HG03280 (cell line): ENCODE measurements around the gene SCAMP2.

Experiments used
- ATAC-seq: cut with Tn5 transposase; IDR thresholded peaks from one replicate; pipeline ENCODE4 v1.9.1; 2021; ENCODE audit warnings: mild to moderate bottlenecking, moderate library complexity; ENCODE audit not compliant: unreplicated experiment

The SCAMP2 gene

DNA sequence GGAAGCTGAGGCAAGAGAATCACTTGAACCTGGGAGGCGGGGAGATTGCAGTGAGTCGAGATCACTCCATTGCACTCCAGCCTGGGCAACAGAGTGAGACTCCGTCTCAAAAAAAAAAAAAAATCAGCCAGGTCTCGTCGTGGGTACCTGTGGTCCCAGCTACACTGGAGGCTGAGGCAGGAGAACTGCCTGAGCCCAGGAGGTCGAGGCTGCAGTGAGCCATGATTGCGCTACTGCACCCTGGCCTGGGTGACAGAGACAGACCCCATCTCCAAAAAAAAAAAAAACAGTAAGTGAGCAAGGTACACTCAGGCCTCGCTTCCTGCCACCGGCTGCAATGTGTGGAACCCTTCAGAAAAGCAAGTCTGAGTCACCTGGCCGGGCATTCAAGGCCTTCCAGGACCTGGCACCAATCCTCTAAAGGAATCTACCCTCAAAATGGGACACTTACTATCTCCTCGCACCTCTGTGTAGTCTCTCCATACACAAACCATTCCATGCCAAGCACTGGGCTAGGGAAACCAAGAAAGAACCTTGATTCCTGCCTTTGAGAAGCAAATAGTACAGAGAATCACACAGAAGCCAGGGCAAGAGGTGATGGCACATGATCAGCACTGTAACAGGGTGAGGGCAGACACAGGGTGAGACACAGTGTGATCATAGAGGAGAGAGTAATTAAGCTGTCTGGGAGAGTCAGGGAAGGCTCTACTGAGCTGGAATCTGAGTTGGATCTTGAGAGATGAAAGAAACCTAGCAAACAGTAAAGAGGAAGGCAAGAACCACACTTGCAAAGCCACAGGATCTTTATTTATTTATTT is 9.7 kb downstream of the SCAMP2 start:
- ATAC-seq, result no peak

DNA sequence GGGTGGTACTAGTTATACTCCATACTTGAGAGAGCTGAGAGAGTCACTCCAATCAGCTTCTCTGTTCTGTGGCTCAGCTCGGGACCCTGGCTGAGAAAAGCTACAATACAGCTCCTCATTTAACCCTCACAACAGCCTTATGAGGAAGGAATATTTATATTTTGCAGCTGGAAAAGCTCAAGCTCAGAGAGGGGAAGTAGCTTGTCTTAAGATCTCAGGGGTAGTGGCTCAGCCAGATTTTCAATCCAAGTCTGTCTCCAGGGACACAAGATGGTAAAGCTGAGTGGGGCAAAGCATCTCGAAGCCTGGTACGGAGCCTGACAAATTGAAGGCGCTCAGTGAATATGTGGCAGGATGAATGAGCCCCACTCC is 14.8 kb downstream of the SCAMP2 start:
- ATAC-seq, result no peak

DNA sequence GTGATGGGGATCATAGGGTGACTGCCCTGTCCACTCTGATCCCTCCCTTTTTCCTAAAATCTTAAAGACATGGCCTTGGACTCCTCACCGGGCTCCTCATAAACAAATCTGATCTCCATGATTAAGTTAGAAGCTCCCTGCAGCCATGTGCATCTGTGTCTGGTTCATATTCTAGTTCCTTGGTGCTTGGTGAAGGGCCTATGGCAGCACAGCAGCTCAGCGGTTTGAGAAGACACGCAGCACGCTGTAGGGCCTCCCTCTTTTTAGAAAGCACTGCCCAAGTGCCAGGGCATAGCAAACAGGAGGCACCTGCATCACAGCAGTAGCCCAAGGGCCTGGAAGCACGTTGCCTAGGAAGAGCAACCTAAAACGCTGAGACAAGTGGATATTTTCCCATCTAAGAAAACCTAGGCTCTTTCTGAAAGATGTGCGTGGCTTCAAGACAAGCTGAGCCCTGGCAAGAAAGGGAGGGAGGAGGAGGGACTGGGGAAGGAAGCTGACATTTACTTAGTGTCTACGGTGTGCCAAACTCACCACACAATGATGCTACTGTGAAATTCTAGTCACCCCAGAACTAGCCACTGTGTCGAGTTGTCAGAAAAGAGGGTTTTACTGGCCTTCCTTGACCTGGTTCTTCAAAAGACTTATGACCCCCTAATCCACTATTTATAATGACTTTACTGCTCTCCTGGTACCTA is 15.3 kb downstream of the SCAMP2 start:
- peak; percentile 21 for ATAC-seq

DNA sequence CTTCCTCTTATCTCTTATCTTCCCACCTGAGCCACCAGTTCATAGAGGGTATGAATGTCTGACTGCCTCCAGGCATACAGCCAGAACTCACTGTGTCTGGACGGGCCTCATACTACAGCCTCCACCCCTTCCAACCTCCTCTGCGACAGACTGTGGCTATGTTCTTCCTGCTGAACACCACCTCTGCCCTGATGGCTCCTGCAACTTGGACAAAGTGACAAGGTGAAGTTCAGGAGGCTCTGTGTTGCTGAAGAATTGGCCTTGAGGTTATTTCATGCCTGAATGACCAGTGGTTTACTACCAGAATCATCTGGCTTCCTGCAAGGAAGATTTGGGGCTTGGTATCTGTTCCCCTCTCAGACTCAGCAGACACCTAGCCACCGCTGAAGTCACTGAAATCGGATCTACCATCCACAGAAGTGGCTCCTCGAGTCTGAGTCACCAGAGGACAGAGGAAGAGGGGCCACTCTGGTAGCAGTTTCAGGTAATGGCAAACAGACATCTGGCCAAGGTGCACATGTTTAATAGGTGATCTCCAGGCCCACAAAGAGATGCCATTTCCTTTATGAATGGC is 16.0 kb downstream of the SCAMP2 start:
- ATAC-seq, result peak; percentile 65

DNA sequence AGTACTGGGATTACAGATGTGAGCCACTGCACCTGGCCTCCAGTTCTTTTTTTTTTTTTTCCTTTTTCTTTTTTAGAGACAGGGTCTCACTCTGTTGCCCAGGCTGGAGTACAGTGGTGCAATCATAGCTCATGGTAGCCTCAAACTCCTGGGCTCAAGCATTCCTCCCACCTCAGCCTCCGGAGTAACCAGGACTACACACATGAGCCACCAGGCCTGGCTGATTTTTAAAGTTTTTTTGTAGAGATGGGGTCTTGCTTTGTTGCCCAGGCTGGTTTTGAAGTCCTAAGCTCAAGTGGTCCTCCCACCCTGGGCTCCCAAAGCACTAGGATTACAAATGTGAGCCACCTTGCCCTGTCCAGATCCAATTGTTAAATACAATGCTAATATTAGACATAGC is 16.6 kb downstream of the SCAMP2 start:
- no peak for ATAC-seq

DNA sequence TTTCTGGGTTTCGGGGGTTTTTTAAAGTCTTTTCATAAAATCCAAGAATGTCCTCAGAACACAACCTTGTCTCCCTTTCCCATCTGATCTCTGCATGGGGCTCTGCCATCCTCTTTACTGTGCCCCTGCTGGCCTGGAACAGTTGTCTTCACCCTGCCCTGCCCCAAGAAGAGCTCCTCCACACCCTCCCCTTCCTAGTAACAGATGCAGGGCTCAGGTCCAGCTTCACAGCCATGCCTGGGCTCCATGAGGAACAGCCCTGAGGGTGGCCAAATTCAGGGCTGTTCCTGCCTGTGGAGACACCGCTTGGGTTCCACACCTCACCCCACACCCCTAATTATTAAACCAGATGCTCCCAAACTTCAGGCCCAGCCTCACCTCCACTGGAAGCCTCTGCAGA is 17.3 kb downstream of the SCAMP2 start:
- no peak for ATAC-seq

DNA sequence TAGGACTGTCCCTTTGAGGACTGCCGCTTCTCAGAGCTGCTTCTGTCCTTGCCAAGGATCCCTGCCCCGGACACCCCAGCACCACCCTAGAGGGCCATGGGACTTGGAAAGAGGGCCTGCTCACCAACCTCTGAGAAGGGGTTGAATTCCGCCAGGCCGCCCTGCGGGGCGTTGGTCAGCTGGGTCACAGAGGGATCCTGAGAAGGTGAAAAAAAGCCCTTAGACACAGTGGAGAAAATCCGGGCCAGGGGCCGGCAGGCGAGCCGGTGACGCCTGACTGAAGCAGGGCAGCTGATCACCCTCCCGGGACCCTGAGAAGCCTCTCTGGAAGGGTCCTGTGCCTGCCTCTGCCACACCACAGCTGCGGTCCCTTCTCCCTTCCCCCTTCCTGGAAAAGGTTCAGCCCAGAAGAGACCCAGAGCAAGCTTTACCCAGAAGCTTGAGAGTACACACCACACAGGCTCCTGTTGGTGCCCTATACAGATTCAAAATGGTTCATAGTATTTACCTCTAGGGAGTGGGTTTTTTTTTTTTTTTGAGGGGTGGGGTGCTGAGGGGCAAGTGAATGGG is 18.6 kb downstream of the SCAMP2 start:
- no peak for ATAC-seq

DNA sequence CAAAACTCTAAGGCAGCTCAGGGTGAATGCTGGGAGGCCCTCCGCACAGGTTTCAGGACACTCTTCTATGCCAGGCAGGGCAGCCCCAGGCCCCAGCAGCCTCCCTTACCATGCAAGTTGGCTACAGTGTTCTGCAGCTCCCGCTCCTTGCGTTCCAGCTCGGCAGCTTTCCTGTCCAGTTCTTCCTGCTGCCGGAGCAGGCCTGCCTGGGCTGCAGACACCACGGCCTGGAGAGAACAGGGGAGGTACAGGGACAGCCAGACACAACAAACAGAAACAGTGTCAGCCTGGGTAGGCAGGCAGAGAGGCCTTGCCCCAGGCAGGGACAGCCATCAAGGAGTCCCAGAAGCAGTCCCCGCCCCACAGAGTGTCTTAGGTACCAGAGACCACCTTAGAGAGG is 21.2 kb downstream of the SCAMP2 start:
- no peak for ATAC-seq

DNA sequence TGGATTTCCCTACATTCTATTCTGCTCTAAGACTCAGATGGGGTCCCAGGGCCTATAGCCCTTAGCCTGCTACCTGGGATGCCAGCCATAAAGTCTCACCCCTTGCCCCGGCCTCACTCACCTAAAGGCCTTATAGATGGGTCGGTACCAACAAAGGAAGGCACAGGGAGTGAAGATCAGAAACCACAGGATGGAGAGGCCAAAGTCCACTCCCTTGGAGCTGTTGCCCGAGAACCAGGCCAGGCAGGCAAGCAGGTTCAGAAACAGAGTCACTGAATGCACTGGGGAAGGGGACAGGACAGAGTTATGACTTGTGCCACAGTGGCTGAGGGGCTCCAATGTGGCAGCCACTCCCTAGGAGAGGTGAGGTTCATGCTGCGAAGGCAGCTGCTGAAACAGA is 22.8 kb downstream of the SCAMP2 start:
- ATAC-seq, result no peak

DNA sequence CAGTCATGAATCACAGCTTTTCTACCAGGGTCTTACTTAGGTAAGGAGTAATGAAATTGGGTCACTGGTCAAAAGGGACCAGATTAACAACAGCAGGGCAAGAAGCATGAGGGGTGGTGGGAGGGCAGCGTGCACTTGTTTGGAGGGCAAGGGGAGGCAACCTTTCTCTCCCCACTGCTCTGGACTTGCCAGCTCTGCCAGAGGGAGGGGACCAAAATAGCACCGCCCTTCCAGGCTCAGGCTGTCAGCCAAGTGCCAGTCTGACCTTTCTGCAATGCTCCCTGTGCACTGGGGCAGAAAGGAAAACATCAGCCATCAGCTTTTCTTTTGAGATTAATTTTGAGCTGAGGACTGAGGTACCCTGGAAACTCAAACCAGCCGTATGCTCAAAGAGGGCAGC is 25.7 kb downstream of the SCAMP2 start:
- no peak for ATAC-seq

DNA sequence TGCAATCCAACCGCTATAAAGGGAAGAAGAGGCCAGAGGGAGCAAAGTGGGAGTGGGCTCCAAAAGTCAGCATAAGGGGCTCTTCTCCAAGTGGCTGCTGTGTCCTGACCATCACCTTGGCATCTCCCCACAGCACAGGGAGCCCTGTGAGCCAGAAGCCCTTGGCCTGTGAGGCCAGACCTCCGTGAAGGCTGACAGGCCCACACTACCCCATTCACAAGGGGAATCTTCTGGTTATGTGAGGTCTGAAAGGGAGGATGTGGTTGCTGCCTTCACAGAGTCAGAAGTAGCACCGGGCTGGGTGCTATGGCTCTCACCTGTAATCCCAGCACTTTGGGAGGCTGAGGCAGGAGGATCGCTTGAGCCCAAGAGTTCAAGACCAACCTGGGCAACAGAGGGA is 27.6 kb downstream of the SCAMP2 start:
- no peak for ATAC-seq

DNA sequence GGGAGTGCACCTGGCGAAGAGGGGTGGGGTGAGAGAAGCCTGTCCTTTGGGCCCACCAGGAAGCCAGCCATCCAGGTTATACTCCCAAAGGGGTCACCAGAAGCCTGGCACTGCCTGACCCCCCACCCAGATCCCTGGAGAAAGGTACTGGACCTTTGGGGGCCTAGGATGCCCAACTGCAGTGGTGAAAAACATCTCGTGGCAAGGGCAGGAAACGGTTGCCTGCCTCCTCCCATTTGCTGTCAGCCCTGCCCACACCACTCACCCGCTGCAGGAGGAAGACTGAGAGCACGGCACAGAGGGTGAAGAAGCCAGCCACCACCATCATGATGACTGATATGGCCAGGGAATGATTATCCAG is 28.0 kb downstream of the SCAMP2 start:
- no peak for ATAC-seq

DNA sequence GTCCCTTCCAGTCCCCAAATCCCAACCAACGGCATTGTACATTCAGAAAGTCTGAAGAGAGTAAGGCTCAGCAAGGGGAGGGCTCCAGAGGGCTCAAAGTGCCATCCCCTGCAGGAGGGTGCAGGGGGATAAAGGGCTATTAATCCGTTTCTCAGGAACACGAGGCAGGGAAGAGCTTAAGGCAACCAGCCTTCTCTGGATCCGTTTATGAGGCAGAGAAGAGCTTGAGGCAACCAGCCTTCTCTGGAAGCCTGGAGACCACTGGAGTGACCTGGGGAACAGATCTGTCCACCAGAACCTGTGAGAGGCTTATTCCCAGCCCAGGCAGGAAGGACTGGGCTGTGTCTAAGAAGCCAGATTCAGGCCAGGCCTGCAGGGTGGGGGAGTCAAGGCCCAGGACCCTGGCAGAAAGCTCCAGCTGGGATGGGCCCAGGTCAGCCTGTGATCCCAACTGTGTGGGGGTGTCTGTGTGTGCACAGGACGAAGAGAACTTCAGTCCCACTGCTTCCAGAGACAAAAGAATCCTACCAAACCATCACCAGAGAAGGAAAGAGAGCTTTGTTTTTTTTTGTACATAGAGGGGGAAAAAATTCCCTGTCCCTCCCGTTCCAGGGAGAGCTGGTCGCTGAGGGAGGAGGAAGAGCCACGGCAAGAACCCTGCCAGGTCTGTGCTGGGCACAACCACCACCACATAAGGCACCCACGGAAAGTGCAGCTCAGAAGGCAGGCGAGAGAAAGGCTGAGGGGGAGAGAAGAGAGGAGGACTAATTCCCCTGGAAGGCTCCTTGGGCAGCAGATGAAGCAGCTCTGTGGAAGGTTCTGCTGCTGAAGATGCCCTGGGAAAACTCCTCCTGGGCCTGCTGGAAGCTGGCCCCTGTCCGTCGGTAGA is 28.6 kb downstream of the SCAMP2 start:
- ATAC-seq, result no peak

DNA sequence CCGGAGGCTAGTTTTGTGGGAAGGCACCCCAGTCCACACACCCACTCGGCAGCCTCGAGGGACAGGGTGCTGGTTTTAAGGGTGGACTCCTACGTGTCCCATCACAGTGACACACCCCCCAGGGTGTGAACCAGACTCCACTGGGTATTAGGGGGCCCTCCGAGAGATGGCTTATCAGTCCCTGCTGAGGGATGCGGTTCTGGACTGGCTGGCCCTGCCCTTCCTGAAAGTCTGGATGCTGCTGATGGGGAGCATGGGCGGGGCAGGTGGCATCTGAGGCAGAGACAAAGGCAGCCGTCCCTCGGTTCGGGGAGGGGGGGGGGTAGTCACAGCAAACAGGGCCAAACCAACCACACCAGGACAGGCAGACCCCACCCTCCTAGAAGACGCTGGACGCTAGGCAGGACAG is 29.3 kb downstream of the SCAMP2 start:
- ATAC-seq, result no peak

DNA sequence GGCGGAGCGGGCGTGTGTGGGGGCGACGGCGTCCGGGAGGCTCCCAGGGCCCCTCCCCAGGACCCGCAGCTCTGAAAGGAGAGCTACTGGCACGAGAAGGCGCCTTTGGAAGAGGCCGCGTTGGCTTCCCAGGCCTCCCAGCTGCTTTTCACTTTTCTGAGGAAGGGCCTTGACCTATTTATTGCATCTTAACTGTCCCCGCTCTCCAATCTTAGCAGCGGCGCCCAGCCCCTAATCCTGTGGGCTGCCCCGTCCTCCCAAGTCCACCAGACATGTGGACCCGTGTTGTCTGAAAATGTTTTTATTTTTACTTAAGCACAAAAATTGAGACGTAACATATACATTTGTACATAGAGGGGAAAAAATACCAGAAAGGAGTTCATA is 29.7 kb downstream of the SCAMP2 start:
- ATAC-seq, result no peak

DNA sequence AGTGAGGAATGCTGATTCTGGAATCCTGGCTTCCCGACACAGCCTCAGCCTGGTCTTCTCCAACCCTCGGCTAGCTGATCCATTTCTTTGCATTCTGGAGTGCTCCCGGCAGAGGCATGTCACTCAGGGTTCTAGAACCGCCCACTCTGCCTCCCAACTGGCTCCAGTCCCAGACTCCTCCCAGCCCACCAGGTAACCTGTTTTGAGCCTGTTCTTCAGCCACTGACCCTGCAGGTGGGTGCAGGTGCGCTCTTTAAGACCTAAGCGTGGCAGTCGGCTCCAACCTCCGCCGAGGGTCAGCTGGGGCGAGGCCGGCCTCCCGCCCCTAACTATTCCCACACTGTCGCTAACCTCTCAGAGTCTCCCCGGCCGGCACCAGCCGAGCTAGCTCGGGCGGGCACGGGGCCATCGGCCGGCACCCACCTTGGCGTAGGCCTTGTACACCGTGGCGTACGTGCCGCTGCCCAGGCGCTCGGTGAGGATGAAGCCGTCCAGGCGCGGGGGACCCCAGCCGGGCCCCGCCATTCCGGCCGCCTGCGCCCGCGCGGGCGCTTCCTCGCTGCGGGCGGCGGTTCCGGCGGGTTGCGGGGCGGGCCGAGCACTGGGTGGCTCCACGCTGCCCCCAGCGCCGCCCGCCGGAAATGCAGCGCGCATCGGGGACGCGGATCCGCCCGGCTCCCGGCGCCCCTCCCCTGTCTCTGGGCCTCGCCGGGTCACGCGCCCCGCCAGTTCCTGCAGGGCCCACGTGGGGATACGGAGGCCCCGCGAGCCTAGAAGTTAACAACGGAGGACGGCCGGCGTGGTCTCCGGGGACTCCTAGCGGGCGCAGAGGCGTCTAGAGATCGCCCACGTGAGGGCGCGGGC is 30.4 kb downstream of the SCAMP2 start, which contains the start of gene ULK3:
TSS of gene ULK3 (minus strand) at position 576 of the 864 bp plus-strand sequence. CDS start at position 525, 51 bp downstream.
- peak; percentile 81 for ATAC-seq

DNA sequence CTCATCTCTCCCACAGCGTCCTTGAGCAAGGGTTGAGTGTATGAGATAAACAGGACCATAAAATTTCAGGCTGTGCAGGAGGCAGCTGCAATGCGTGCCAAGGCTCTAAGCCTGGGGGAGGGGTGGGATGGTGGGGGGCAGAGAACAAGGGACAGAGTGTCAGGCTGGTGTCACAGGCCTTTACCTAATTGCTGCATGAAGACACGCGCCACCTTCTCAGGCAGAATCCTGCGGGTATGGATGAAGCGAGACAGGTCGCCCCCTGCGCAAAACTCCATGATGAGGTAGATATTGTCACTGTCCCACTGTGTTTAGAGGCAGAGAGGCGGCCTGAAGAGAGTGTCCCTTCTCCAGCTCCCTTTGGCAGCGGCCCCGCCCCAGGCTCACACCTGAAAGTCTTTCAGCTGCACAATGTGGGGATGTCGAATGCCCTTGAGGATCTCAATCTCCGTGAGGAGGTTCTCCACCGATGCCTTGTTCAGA is 31.2 kb downstream of the SCAMP2 start:
- ATAC-seq, result no peak

DNA sequence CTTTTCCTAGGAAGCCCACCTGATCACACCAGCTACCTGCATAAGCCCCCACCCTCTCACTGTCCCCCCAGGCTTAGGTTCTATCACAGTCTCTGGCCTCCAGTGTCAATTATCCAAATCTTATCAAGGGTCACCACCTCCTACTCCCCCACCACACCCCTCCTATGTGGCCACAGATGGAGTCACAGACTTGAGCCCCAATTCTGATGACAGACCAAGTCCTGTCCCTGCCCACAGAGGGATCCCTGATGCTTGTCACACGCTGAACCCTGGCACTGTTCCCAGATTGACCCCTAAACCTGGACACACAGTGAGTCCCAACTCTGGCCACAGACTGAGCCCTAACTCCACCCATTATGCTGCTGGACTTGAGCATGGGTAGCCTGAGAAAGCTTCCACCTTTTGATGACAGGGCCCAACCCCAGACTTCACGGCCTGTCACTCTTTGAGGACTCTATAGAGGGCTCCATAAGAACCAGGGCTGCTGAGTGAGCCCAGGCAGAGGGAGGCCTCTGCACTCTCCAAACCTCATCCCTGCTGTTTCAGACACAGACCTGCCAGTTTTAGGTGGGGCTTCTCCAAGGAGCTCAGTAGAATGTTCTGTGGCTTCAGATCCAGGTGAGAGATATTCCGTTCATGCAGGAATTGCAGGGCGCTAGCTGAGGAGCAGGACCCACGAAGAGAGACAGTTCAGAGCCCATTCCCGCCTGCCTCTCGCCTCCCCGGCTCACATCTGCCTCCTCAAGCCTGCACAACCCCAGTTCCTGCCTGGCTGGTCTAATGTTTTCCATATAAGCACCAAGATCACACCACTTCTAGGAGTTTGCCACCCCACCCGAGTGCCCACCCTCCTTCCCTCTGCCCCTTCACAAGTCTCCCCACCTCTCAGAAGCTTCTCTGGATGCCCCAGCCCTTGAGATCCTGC is 32.1 kb downstream of the SCAMP2 start:
- no peak for ATAC-seq
